Ovary (tissue), 9 donors: ENCODE measurements around the gene IMMT. TPM values are rescaled to one million over a fixed set of nuclear protein-coding genes. Genes with fewer than 3 reads are reported as not detected.

ENCODE experiments used
- DNase-seq, 5 donors: peaks; one replicate each; pipeline ENCODE4 v3.0.0-alpha.2; 2019 to 2020
- H3K27ac ChIP-seq, 2 donors: fragments of 200-600 bp; one replicate each; pipeline versions ENCODE4 v1.5.1 to v1.8.0; 2019 to 2022
- H3K27me3 ChIP-seq: fragments of 200-600 bp; one replicate; pipeline ENCODE4 v1.8.0; 2022
- H3K36me3 ChIP-seq: fragments of 200-600 bp; sonication (generic); one replicate; pipeline ENCODE4 v1.5.1; 2019
- H3K4me1 ChIP-seq: one replicate; pipeline ENCODE4 v1.8.1; 2013; ENCODE audit warnings: mild to moderate bottlenecking, moderate library complexity; ENCODE audit not compliant: insufficient read depth
- H3K4me3 ChIP-seq: fragments of 200-600 bp; sonication (generic); one replicate; pipeline ENCODE4 v1.5.1; 2017
- H3K9me3 ChIP-seq, 2 donors: fragments of 200-600 bp in 1 of 2; sonication (generic) in 1 of 2; one replicate each; pipeline versions ENCODE4 v1.5.1 to v1.8.1; 2013 to 2019; ENCODE audit warnings: mild to moderate bottlenecking in 1 of 2, moderate library complexity in 1 of 2
- EP300 ChIP-seq: sonication (generic); formaldehyde crosslinking; IDR thresholded peaks from one replicate; pipeline ENCODE4 v1.6.1; 2017; ENCODE audit warnings: antibody characterized with exemption
- POLR2A ChIP-seq: fragments of 450-650 bp; IDR thresholded peaks from one replicate; pipeline ENCODE4 v1.6.1; 2017; ENCODE audit warnings: antibody characterized with exemption, mild to moderate bottlenecking, moderate library complexity
- WGBS, 3 donors: extraction: QIAGEN DNeasy Blood & Tissue Kit in 1 of 3; methylation state at CpG; one replicate each; pipeline versions ENCODE4 v1.1.5 to v1.1.7; 2013 to 2017; 5-methylcytosine and 5-hydroxymethylcytosine counted together
- intact Hi-C, 4 donors: fragments of 100-400 bp; cut with DNase I; formaldehyde crosslinking; loops; one replicate each; pipeline versions ENCODE4 v1.11.0 to v1.15.1; 2022 to 2023
- polyA plus RNA-seq, 2 donors: library from polyadenylated mRNA; stranded (reverse); fragments of 200-250 nt in 1 of 2; fragments of 350-450 nt in 1 of 2; fragmentation: Illumina TruSeq in 1 of 2; extraction: RNeasy Lipid Tissue Mini Kit (QIAGEN cat#74804) in 1 of 2; gene quantifications; one replicate each; pipeline ENCODE4 v1.2.3, GENCODE V29; 2013 to 2014
- total RNA-seq, 7 donors: library from RNA; depleted of rRNA in 2 of 7; stranded (reverse); fragments of >200 nt in 2 of 7; fragmentation: NEBNext Ultra II Directional in 3 of 7; extraction: Animal tissue kit (Norgen Biotek cat#: 25700) in 3 of 7; gene quantifications; one replicate each; pipeline versions ENCODE4 v1.1.0 to v1.2.4, GENCODE V29; 2016 to 2023
- TF ChIP-seq, protein P1 (sequence below), 3 donors: fragments of 450-650 bp in 2 of 3; fragments of 200-600 bp in 1 of 3; IDR thresholded peaks; one replicate each; pipeline versions ENCODE4 v1.5.1 to v1.8.0; 2016 to 2022; ENCODE audit warnings: antibody characterized with exemption in 3 of 3, mild to moderate bottlenecking in 1 of 3
- donor health status: DM: no; HTN: no; CAD: no; lungs with moderate emphysema.
- donor health status: DM: no; HTN: no; CAD: no.
- donor health status: Bipolar disorder and iron deficiency.
- donor health status: DM: yes; HTN: yes; CAD: no.
- donor health status: DM: no; HTN: no; CAD: no.
- donor health status: DM: yes; HTN: yes; CAD: no.

Gene IMMT
- total and polyA plus RNA-seq, 9 donors: 22.8 to 99.4 (median 48.4) TPM

- intact Hi-C loops: loop anchor here in 1 of 4 donors (5.0 kb wide), 1 partner anchor 228 kb away; no protein-coding TSS in a partner anchor
- H3K4me1 ChIP-seq: no peaks in the 10 kb centered on the region
- DNase-seq: no peak
- H3K27me3 ChIP-seq: no peaks in the 10 kb centered on the region
- H3K27ac ChIP-seq: no peak overlapping the region
- no peaks in the 10 kb centered on the region for H3K36me3 ChIP-seq
- TF ChIP-seq, protein P1, sequence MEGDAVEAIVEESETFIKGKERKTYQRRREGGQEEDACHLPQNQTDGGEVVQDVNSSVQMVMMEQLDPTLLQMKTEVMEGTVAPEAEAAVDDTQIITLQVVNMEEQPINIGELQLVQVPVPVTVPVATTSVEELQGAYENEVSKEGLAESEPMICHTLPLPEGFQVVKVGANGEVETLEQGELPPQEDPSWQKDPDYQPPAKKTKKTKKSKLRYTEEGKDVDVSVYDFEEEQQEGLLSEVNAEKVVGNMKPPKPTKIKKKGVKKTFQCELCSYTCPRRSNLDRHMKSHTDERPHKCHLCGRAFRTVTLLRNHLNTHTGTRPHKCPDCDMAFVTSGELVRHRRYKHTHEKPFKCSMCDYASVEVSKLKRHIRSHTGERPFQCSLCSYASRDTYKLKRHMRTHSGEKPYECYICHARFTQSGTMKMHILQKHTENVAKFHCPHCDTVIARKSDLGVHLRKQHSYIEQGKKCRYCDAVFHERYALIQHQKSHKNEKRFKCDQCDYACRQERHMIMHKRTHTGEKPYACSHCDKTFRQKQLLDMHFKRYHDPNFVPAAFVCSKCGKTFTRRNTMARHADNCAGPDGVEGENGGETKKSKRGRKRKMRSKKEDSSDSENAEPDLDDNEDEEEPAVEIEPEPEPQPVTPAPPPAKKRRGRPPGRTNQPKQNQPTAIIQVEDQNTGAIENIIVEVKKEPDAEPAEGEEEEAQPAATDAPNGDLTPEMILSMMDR (IDR thresholded peaks at IDR 0.05): no peak
- TF ChIP-seq EP300 (no peak), POLR2A (no peak)
- H3K4me3 ChIP-seq: no peak overlapping the region
- WGBS, 3 donors: 75 to 84% (median 77%) methylated on average over 7 of the region's 7 CpGs
- H3K9me3 ChIP-seq: no peaks in the 10 kb centered on the region
Measured at GRCh38 chr2:86204458-86204857, 9.2 kb upstream of the IMMT start.

DNA sequence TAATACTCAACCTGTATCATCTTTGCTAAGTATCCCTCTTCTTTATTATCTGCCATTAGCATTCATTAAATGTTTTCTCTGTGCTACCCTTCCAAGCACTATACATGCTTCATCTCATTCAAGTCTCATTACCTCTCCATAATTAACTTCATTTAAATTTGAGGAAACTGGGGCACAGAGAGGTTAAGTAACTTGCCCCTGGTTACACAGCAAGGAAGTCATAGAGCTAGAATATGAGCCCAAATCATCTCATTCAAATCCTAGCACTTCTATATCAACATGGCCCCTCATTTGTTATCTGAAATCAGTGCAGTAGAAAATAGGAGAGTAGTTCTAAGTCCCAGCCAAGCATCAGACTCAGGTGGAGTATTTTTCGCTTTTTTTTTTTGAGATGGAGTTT lies 8.4 kb upstream of the IMMT start:
- no peaks in the 10 kb centered on the region for H3K36me3 ChIP-seq
- WGBS, 3 donors: 92 to 100% (median 98%) methylated on average over 1 of the region's 1 CpG
- no peak overlapping the region for H3K27ac ChIP-seq
- H3K27me3 ChIP-seq: no peaks in the 10 kb centered on the region
- H3K4me1 ChIP-seq: no peaks in the 10 kb centered on the region
- no peak overlapping the region for H3K4me3 ChIP-seq
- H3K9me3 ChIP-seq: no peaks in the 10 kb centered on the region
- DNase-seq: no peak
- intact Hi-C loops: loop anchor here in 1 of 4 donors (5.0 kb wide), 1 partner anchor 229 kb away; no protein-coding TSS in a partner anchor
- no peak for TF ChIP-seq EP300
- TF ChIP-seq, protein P1 (IDR thresholded peaks at IDR 0.05): no peak
- no peak for TF ChIP-seq POLR2A

GRCh38 chr2:86202702-86203101 lies 7.4 kb upstream of the IMMT start:
- intact Hi-C loops: loop anchor here in 1 of 4 donors (5.0 kb wide), 1 partner anchor 230 kb away; no protein-coding TSS in a partner anchor
- H3K4me1 ChIP-seq: no peaks in the 10 kb centered on the region
- H3K9me3 ChIP-seq: no peaks in the 10 kb centered on the region
- no peaks in the 10 kb centered on the region for H3K36me3 ChIP-seq
- 87 to 88% (median 88%) methylated on average over 9 of the region's 9 CpGs for WGBS, 3 donors
- TF ChIP-seq, protein P1 (IDR thresholded peaks at IDR 0.05): no peak
- TF ChIP-seq POLR2A (no peak), EP300 (no peak)
- no peak for DNase-seq
- H3K4me3 ChIP-seq: no peak overlapping the region
- H3K27me3 ChIP-seq: no peaks in the 10 kb centered on the region
- no peak overlapping the region for H3K27ac ChIP-seq

DNA sequence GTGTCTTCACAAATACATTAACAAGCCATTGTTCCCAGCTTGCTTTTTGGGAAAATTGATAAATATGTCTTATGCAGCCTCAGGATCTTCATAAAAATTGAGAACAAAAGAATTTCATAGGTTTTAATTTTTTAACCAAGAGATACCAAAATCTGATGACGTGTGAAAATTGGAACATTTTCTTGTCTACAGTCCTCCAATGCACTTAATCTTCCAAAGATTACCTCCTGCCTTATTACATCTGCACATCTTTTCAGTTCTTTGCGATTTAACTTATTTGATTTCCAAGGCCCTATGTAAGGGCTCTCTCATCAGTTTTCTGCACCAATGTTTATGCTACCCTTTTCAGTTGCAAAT lies 7.1 kb upstream of the IMMT start:
- TF ChIP-seq EP300 (no peak), POLR2A (no peak)
- TF ChIP-seq, protein P1 (IDR thresholded peaks at IDR 0.05): no peak
- WGBS, 3 donors: 76 to 82% (median 82%) methylated on average over 2 of the region's 2 CpGs
- Histone ChIP-seq H3K4me1 (no peaks in the 10 kb centered on the region), H3K9me3 (no peaks in the 10 kb centered on the region), H3K27me3 (no peaks in the 10 kb centered on the region), H3K27ac (no peak overlapping the region), H3K36me3 (no peaks in the 10 kb centered on the region), H3K4me3 (no peak overlapping the region)
- intact Hi-C loops: loop anchor here in 1 of 4 donors (5.0 kb wide), 1 partner anchor 230 kb away; no protein-coding TSS in a partner anchor
- no peak for DNase-seq
